ENCODE data around the gene LRP2.
"Not testable (repeated sequence)": the region's sequence is repeated elsewhere in the genome, so short reads cannot be mapped to it uniquely, and the experiment has no call there.

Gene LRP2

GRCh38 chr2:169345486-169346437 lies 16.6 kb downstream of the LRP2 start:
- no peak for DNase-seq

GRCh38 chr2:169344736-169345485 lies 17.4 kb downstream of the LRP2 start:
- DNase-seq = no peak

GRCh38 chr2:169343202-169343601 lies 19.1 kb downstream of the LRP2 start:
- no peak for DNase-seq

GRCh38 chr2:169339657-169340056 lies 22.7 kb downstream of the LRP2 start:
- no peak for DNase-seq

GRCh38 chr2:169336695-169337094 lies 25.6 kb downstream of the LRP2 start:
- no peak for DNase-seq

- no peak for DNase-seq
These were observed 31.7 kb downstream of the LRP2 start for GRCh38 chr2:169330555-169331198.

GRCh38 chr2:169329688-169330554 lies 32.4 kb downstream of the LRP2 start:
- DNase-seq = no peak

GRCh38 chr2:169328785-169329184 lies 33.5 kb downstream of the LRP2 start:
- DNase-seq = no peak

GRCh38 chr2:169327837-169328236 lies 34.5 kb downstream of the LRP2 start:
- not testable (repeated sequence) for DNase-seq

- not testable (repeated sequence) for DNase-seq
These were observed 36.4 kb downstream of the LRP2 start for GRCh38 chr2:169325886-169326285.

GRCh38 chr2:169324581-169325260 lies 37.6 kb downstream of the LRP2 start:
- DNase-seq = no peak

- DNase-seq = no peak
These were observed 38.5 kb downstream of the LRP2 start for GRCh38 chr2:169323841-169324240.

GRCh38 chr2:169320561-169320960 lies 41.8 kb downstream of the LRP2 start:
- no peak for DNase-seq

- DNase-seq = no peak
These were observed 47.0 kb downstream of the LRP2 start for GRCh38 chr2:169315357-169315756.

GRCh38 chr2:169308349-169308748 lies 54.0 kb downstream of the LRP2 start:
- not testable (repeated sequence) for DNase-seq

GRCh38 chr2:169304689-169305088 lies 57.6 kb downstream of the LRP2 start:
- DNase-seq = not testable (repeated sequence)

GRCh38 chr2:169303579-169304305 lies 58.6 kb downstream of the LRP2 start:
- no peak for DNase-seq

- DNase-seq = no peak
These were observed 60.0 kb downstream of the LRP2 start for GRCh38 chr2:169302364-169302763.

GRCh38 chr2:169301596-169302335 lies 60.6 kb downstream of the LRP2 start:
- no peak for DNase-seq
